ENCODE results near the gene GRIA2. TPM values are rescaled to one million over a fixed set of nuclear protein-coding genes. Genes with fewer than 3 reads are reported as not detected.

The GRIA2 gene
- total RNA-seq, 1 donor from 2014 or later = 31.3 TPM

- Mint-ChIP-seq H3K4me1 (ENCODE audit: unreplicated experiment) (no peaks in the 10 kb centered on the region), H3K27me3 (ENCODE audit: unreplicated experiment) (peaks cover 29% of the 10 kb centered on the region), H3K9me3 (ENCODE audit: unreplicated experiment) (no peaks in the 10 kb centered on the region), H3K27ac (ENCODE audit: unreplicated experiment) (no peak overlapping the region), H3K36me3 (ENCODE audit: unreplicated experiment) (no peaks in the 10 kb centered on the region), H3K4me3 (ENCODE audit: unreplicated experiment) (no peak overlapping the region)
- DNase-seq (ENCODE audit: extremely low spot score, unreplicated experiment) = no peak
- no peak for TF ChIP-seq CTCF (IDR thresholded peaks at IDR 0.05)
Measured at GRCh38 chr4:157327666-157328065, 107.1 kb downstream of the GRIA2 start.

DNA sequence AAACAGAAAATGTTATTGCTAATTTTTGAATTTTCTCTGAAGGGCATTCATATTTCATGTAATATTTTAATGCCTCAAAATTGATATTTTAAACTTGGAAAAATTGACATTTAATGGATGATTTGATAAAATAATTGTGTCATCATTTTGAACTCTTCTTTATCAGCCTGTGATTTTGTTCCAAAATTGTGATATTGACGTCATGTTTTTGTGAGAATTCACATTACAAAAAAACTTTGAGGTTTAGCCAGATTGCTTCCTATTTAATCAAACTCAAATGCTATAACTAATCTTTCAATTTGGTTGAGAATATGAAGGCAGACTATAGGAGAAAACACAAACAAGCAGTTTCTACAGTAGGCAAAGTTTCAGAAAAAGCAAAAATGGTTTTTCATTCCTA, 137.4 kb downstream of the GRIA2 start:
- Mint-ChIP-seq H3K27ac (ENCODE audit: unreplicated experiment) (no peak overlapping the region), H3K4me3 (ENCODE audit: unreplicated experiment) (no peak overlapping the region), H3K27me3 (ENCODE audit: unreplicated experiment) (peaks cover 2% of the 10 kb centered on the region), H3K9me3 (ENCODE audit: unreplicated experiment) (no peaks in the 10 kb centered on the region), H3K36me3 (ENCODE audit: unreplicated experiment) (peaks cover 2% of the 10 kb centered on the region), H3K4me1 (ENCODE audit: unreplicated experiment) (no peaks in the 10 kb centered on the region)
- no peak for TF ChIP-seq CTCF (IDR thresholded peaks at IDR 0.05)
- DNase-seq (ENCODE audit: extremely low spot score, unreplicated experiment) = no peak

- Mint-ChIP-seq H3K4me3 (ENCODE audit: unreplicated experiment) (no peak overlapping the region), H3K27me3 (ENCODE audit: unreplicated experiment) (peaks cover 2% of the 10 kb centered on the region), H3K27ac (ENCODE audit: unreplicated experiment) (no peak overlapping the region), H3K4me1 (ENCODE audit: unreplicated experiment) (no peaks in the 10 kb centered on the region), H3K36me3 (ENCODE audit: unreplicated experiment) (peaks cover 2% of the 10 kb centered on the region), H3K9me3 (ENCODE audit: unreplicated experiment) (no peaks in the 10 kb centered on the region)
- no peak for DNase-seq (ENCODE audit: extremely low spot score, unreplicated experiment)
- no peak for TF ChIP-seq CTCF (IDR thresholded peaks at IDR 0.05)
Measured at GRCh38 chr4:157358439-157358838, 137.9 kb downstream of the GRIA2 start.

GRCh38 chr4:157358851-157359250, 138.3 kb downstream of the GRIA2 start:
- Mint-ChIP-seq H3K27me3 (ENCODE audit: unreplicated experiment) (peaks cover 2% of the 10 kb centered on the region), H3K4me3 (ENCODE audit: unreplicated experiment) (no peak overlapping the region), H3K36me3 (ENCODE audit: unreplicated experiment) (peaks cover 2% of the 10 kb centered on the region), H3K27ac (ENCODE audit: unreplicated experiment) (no peak overlapping the region), H3K4me1 (ENCODE audit: unreplicated experiment) (no peaks in the 10 kb centered on the region), H3K9me3 (ENCODE audit: unreplicated experiment) (no peaks in the 10 kb centered on the region)
- TF ChIP-seq CTCF (IDR thresholded peaks at IDR 0.05) = no peak
- DNase-seq (ENCODE audit: extremely low spot score, unreplicated experiment) = no peak

- no peak overlapping the region for H3K27ac Mint-ChIP-seq (ENCODE audit: unreplicated experiment)
- no peak for TF ChIP-seq CTCF (IDR thresholded peaks at IDR 0.05)
- no peaks in the 10 kb centered on the region for H3K9me3 Mint-ChIP-seq (ENCODE audit: unreplicated experiment)
- DNase-seq (ENCODE audit: extremely low spot score, unreplicated experiment) = no peak
- peaks cover 2% of the 10 kb centered on the region for H3K36me3 Mint-ChIP-seq (ENCODE audit: unreplicated experiment)
- H3K4me3 Mint-ChIP-seq (ENCODE audit: unreplicated experiment) = no peak overlapping the region
- H3K27me3 Mint-ChIP-seq (ENCODE audit: unreplicated experiment) = peaks cover 8% of the 10 kb centered on the region
- no peaks in the 10 kb centered on the region for H3K4me1 Mint-ChIP-seq (ENCODE audit: unreplicated experiment)
Measured at GRCh38 chr4:157363360-157363759, 142.8 kb downstream of the GRIA2 start.

Data from osteocyte (in vitro differentiated cells).